Fibroblast of skin of left quadriceps (primary cell): ENCODE results near the gene THOC5.
A peak's percentile ranks its signal among the peaks of the same experiment; 100 is the strongest.

Experiments used
- DNase-seq, 2 experiments: peaks; one replicate each; pipeline ENCODE4 v3.0.0-alpha.2; 2013; ENCODE audit warnings: low read depth in 2 of 2

Gene THOC5

DNA sequence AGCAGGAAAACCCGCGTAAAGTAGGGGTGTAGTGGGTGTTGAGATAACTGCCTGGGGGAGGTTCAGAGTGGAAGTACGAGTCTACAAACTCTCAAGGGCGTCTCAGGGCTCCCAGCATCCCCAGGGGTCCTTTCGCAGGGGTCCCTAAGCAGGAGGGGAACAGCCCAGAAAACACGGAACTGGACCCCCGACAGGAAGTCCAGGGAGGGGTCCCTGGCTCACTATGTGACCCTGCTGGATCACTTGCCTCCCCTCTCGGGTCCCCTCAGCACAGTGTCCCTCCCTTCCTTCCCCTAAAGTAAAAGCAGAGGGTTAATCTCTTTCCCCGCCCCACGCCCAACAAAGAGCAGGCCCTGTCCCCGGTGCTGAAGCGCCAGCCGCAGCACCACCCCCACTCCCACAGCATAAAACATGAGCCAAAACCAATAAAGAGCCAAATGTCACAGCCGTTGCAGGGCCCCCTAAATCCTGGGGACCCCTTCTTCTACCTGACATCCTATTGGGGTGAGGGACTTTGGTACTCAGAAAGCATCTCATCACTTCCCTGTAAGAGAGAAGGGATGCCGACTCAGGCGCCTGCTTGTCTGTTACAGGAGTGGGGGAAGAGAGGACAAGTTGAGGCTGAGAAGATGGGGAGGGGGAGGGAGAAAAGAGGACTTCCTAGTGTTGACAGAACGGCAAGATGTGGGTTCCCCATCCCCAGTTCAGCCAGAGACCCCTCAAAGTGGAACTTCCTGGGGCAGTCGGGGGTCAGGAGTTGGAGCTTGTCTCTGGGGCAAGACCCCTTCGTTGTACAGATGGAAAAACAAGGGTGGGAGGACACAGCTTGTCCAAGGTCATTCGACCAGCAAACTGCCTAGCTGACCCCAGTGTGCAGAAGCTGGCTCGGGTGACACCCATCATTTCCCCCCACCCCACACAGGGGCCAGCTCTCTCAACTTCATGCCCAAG lies 75.0 kb downstream of the THOC5 start:
- no peak for DNase-seq

- DNase-seq, result no peak
Observed at GRCh38 chr22:29477723-29478318, 75.7 kb downstream of the THOC5 start.

GRCh38 chr22:29476116-29476515 lies 77.4 kb downstream of the THOC5 start:
- no peak for DNase-seq

- DNase-seq, result no peak
Observed at GRCh38 chr22:29475550-29475949, 78.0 kb downstream of the THOC5 start.

- DNase-seq, result no peak
Observed at GRCh38 chr22:29473001-29473400, 80.6 kb downstream of the THOC5 start.

DNA sequence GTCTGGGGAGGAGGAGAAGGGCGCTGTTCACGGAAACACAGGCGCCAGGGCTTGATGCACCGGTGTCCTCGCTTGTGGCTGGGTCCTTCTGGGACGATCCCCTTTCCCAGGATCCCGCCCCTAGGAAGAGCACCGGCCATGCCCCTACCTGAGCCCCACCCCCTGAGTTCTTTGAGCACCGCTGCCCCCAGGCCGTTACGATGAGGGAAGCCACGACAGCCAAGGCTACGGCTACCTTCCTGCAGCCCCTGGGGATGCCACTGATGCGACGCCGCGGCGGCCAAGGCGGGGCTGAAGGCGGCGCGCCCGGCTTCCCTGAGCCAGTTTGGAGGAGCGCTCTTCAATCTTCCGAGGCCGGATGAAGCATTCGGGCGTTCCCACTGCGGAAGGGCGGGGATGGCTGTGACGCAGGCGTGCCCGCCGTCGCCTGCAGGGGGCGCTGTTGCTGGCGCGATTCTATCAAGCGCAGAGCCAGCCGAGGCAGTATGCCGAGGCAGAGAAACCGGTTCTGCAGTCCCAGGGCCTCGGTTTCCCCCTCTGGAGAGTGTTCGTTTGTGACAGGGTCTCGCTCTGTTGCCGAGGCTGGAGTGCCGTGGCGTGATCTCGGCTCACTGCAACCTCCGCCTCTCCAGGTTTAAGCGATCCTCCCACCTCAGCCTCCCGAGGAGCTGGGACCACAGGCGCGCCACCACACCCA lies 83.2 kb downstream of the THOC5 start:
- peak in 1 of 2 experiments; percentile 4 for DNase-seq

GRCh38 chr22:29469755-29470154 lies 83.8 kb downstream of the THOC5 start:
- DNase-seq, result no peak

DNA sequence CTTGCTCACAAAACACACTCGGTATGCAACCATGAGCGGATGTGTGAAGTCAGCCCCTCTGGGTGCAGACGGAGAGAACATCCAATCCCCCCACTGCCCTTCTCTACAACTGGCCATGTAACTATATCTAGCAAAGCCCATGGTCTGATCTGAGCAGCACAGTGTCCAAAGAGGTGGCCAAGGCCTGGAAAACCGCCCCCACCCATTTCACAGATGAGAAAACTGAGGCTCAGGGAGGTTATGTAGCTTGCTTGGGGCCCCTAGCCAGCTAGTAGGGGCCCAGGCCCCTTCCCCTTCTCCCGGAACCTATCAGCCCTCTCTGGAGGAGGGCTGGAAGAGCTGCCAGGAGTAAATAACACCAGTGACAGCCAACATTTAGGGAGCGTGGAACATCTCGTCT lies 89.0 kb downstream of the THOC5 start:
- no peak for DNase-seq

- DNase-seq, result no peak
Observed at GRCh38 chr22:29463629-29464028, 89.9 kb downstream of the THOC5 start.

- DNase-seq, result no peak
Observed at GRCh38 chr22:29461263-29461662, 92.3 kb downstream of the THOC5 start.

DNA sequence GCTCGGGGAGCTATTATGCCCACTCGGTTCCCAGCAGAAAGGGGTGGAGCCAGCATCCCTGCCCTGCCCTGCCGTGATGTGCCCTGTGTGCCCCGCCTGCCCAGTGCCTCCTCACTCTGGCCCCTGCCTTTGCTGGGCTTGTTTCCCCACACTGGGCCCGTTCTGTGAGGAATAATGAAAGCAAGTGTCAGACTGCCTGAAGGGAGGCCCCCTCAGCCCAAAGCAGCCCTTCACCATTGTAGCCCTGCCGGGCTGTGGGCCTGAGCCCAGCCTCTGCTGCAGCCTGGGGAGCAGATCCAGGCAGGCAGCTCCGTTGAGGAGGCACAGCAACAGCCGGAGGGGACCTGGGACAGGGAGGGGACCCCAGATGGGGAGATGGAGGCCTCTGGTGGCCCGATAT lies 93.8 kb downstream of the THOC5 start:
- no peak for DNase-seq

DNA sequence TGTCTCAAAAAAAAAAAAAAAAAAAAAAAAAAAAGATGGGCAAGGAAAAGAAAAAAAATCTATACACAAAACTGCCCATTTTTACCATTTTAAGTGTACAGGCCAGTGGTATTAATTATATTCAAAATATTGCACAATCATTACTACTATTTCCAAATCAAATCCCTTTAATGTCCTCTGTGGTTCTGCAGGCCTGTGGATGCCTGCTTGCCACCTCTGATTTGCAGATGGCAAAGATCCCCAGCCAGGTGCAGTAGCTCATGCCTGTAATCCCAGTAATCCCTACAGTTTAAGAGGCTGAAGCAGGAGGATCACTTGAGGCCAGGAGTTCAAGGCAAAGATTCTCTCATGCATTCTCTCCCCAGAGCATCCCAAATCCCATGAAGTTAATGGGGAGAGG lies 95.0 kb downstream of the THOC5 start:
- DNase-seq, result no peak

DNA sequence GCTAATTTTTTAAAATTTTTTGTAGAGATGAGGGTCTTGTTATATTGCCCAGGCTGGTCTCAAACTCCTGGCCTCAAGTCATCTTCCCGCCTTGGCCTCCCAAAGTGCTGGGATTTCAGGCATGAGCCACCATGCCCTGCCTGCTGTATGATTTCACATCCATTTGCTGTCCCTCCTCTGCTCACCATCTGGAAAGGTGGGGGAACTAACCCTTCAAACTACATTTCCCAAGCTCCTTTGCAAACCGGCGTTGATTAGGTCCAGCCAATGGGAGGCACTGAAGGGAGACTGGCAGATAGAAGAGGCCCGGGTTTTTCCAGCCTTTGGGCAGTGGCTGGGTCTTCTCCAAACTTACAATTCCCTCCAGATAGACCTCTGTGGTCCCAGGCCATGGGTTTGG lies 95.8 kb downstream of the THOC5 start:
- DNase-seq, result no peak

DNA sequence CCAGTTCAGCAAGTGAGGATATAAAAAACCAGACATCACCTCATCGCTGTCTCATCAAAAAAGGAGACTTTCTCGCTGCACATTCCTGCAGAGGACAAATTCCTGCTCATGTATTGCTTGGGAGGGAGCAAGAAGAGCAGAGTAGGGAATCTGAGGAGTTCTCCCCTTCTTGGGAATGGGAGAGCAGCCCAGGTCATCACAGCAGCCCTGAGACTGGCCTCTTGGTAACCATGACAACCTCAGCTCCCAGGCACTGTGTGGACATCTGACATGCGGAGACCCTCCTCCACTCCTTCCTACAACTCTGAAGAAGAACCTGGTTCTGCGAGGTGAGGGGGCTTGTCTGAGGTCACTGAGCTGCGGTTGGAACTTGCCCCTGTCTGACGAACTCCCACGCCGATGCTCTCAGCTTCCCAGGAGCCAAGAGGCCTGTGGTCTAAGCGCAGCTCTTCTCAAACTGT lies 97.3 kb downstream of the THOC5 start:
- peak; percentile 16 to 32 for DNase-seq
